Stomach (tissue), 9 donors: ENCODE results near the gene CSGALNACT2. TPM values are rescaled to one million over a fixed set of nuclear protein-coding genes. Genes with fewer than 3 reads are reported as not detected.

Experiments
- DNase-seq, 2 donors: peaks; one replicate each; pipeline versions ENCODE4 v3.0.0 to v3.0.0-alpha.2; 2013 to 2019
- H3K27ac ChIP-seq, 5 donors: fragments of 200-600 bp in 4 of 5; sonication (generic) in 4 of 5; one replicate each; pipeline ENCODE4 v1.5.1; 2013 to 2019; ENCODE audit warnings: mild to moderate bottlenecking in 1 of 5, moderate library complexity in 1 of 5
- H3K27me3 ChIP-seq, 3 donors: fragments of 200-600 bp; sonication (generic); one replicate each; pipeline ENCODE4 v1.5.1; 2017 to 2019; ENCODE audit warnings: mixed run types in 1 of 3
- H3K36me3 ChIP-seq, 4 donors: fragments of 200-600 bp; sonication (generic); 1 replicate in 3 of 4; 2 replicates in 1 of 4; pipeline ENCODE4 v1.5.1; 2016 to 2019
- H3K4me1 ChIP-seq, 4 donors: fragments of 200-600 bp; sonication (generic); one replicate each; pipeline ENCODE4 v1.5.1; 2016 to 2019
- H3K4me3 ChIP-seq, 4 donors: fragments of 200-600 bp; sonication (generic) in 3 of 4; one replicate each; pipeline ENCODE4 v1.5.1; 2016 to 2019; ENCODE audit warnings: mild to moderate bottlenecking in 1 of 4
- H3K9me3 ChIP-seq, 4 donors: fragments of 200-600 bp; sonication (generic); one replicate each; pipeline ENCODE4 v1.5.1; 2016 to 2019
- CTCF ChIP-seq, 7 experiments: fragments of 450-650 bp in 4 of 7; fragments of 200-600 bp in 3 of 7; sonication (generic) in 3 of 7; IDR thresholded peaks; one replicate each; pipeline ENCODE4 v1.5.1; 2016 to 2019; ENCODE audit warnings: antibody characterized with exemption in 7 of 7, control low read depth in 2 of 7, mild to moderate bottlenecking in 1 of 7
- EP300 ChIP-seq: sonication (generic); formaldehyde crosslinking; IDR thresholded peaks from one replicate; pipeline ENCODE4 v1.6.1; 2017; ENCODE audit warnings: antibody characterized with exemption
- POLR2A ChIP-seq, 4 donors: fragments of 450-650 bp; IDR thresholded peaks; one replicate each; pipeline ENCODE4 v1.6.1; 2016; ENCODE audit warnings: antibody characterized with exemption in 4 of 4, control low read depth in 2 of 4, mild to moderate bottlenecking in 1 of 4, moderate library complexity in 1 of 4
- POLR2AphosphoS5 ChIP-seq, 3 donors: sonication (generic); formaldehyde crosslinking; IDR thresholded peaks; one replicate each; pipeline ENCODE4 v1.6.1; 2016; ENCODE audit warnings: antibody characterized with exemption in 3 of 3
- WGBS, 5 donors: extraction: QIAGEN DNeasy Blood & Tissue Kit in 3 of 5; methylation state at CpG; one replicate each; pipeline versions ENCODE4 v1.1.5 to v1.1.7; 2013 to 2018; 5-methylcytosine and 5-hydroxymethylcytosine counted together
- intact Hi-C: fragments of 100-400 bp; cut with DNase I; formaldehyde crosslinking; loops from one replicate; pipeline ENCODE4 v1.15.1; 2023; ENCODE audit warnings: low total_unique reads
- polyA plus RNA-seq, 3 donors: library from polyadenylated mRNA; stranded (reverse); fragments of 200-250 nt; gene quantifications; one replicate each; pipeline ENCODE4 v1.2.3, GENCODE V29; 2013
- total RNA-seq, 5 donors: library from RNA; depleted of rRNA; stranded (reverse); fragments of >200 nt; gene quantifications; one replicate each; pipeline versions ENCODE4 v1.1.0 to v1.2.3, GENCODE V29; 2014 to 2016
- donor health status: healthy with polysubstance abuse.
- donor health status: Bipolar disorder and iron deficiency.
- donor health status: healthy.

Gene CSGALNACT2
- total and polyA plus RNA-seq, 8 donors = 2.0 to 30.1 (median 7.8) TPM

GRCh38 chr10:43100366-43100765 lies 37.9 kb upstream of the CSGALNACT2 start:
- WGBS, 5 donors = 79 to 91% (median 85%) methylated on average over 15 to 17 of the region's 17 CpGs

DNA sequence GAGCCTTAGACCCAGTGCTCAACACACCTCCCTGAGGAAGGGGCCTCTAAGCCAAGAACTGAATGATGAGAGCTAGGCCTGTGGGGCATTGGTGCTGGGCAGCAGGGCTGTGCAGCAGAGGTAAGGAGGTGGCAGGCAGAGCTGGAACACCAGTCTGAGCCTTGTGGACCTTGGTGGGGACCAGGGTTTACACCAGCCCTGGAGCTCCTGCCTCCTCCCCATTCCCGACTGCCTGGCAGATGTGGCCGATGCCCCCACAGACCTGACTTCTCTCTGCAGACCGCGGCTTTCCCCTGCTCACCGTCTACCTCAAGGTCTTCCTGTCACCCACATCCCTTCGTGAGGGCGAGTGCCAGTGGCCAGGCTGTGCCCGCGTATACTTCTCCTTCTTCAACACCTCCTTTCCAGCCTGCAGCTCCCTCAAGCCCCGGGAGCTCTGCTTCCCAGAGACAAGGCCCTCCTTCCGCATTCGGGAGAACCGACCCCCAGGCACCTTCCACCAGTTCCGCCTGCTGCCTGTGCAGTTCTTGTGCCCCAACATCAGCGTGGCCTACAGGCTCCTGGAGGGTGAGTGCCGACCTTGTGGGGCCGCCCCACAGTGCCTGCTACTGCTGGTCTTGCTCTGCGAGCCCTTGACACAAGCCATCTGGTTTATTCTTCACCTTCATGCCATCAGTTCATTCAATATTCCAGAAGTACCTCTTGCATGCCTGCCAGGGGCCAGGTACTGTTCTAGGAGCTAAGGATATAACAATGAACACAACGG lies 36.0 kb upstream of the CSGALNACT2 start:
- H3K27me3 ChIP-seq = peaks cover 0 to 53% (median 10%) of the 10 kb centered on the region in 3 donors

More at GRCh38 chr10:43100366-43100765, 37.9 kb upstream of the CSGALNACT2 start:
- DNase-seq = no peak
- H3K36me3 ChIP-seq = no peaks in the 10 kb centered on the region
- peaks cover 0 to 60% (median 10%) of the 10 kb centered on the region in 3 donors for H3K27me3 ChIP-seq
- no peak overlapping the region for H3K4me3 ChIP-seq
- H3K27ac ChIP-seq = no peak overlapping the region
- no peak for TF ChIP-seq POLR2AphosphoS5 (IDR thresholded peaks at IDR 0.05)
- TF ChIP-seq CTCF (IDR thresholded peaks at IDR 0.05) = no peak
- no peak for TF ChIP-seq POLR2A (IDR thresholded peaks at IDR 0.05)
- TF ChIP-seq EP300 = no peak
- peaks cover 6 to 11% (median 11%) of the 10 kb centered on the region in 4 donors for H3K4me1 ChIP-seq
- H3K9me3 ChIP-seq = no peaks in the 10 kb centered on the region
- intact Hi-C loops = loop anchor here (5.0 kb wide), 1 partner anchor 233 kb away; no protein-coding TSS in a partner anchor

GRCh38 chr10:43105102-43105955 lies 32.9 kb upstream of the CSGALNACT2 start:
- intact Hi-C loops = loop anchor here (5.0 kb wide), 1 partner anchor 353 kb away; no protein-coding TSS in a partner anchor
- H3K27me3 ChIP-seq = peaks cover 0 to 48% (median 10%) of the 10 kb centered on the region in 3 donors
- H3K27ac ChIP-seq = peak overlapping the region in 1 of 5 donors; percentile 31
- H3K4me1 ChIP-seq = peaks cover 6 to 20% (median 18%) of the 10 kb centered on the region in 4 donors
- no peaks in the 10 kb centered on the region for H3K36me3 ChIP-seq
- TF ChIP-seq POLR2AphosphoS5 (IDR thresholded peaks at IDR 0.05) (peak in 1 of 3 donors; percentile 46), POLR2A (IDR thresholded peaks at IDR 0.05) (no peak), CTCF (IDR thresholded peaks at IDR 0.05) (peak in 6 of 7 experiments; percentile 17 to 99 (median 98))
- WGBS, 5 donors = 2 to 4% (median 3%) methylated on average over 48 to 71 of the region's 71 CpGs
- peak; percentile 75 to 92 for DNase-seq
- no peaks in the 10 kb centered on the region for H3K9me3 ChIP-seq
- peak overlapping the region; percentile 50 to 73 (median 60) for H3K4me3 ChIP-seq

More for the DNA sequence above, 36.0 kb upstream of the CSGALNACT2 start:
- H3K27ac ChIP-seq = no peak overlapping the region
- peaks cover 6 to 18% (median 16%) of the 10 kb centered on the region in 4 donors for H3K4me1 ChIP-seq
- intact Hi-C loops = loop anchor here (5.0 kb wide), 1 partner anchor 235 kb away; no protein-coding TSS in a partner anchor
- no peak for TF ChIP-seq EP300
- TF ChIP-seq POLR2AphosphoS5 (IDR thresholded peaks at IDR 0.05) = no peak
- no peak for TF ChIP-seq CTCF (IDR thresholded peaks at IDR 0.05)
- TF ChIP-seq POLR2A (IDR thresholded peaks at IDR 0.05) = no peak
- DNase-seq = no peak
- no peaks in the 10 kb centered on the region for H3K9me3 ChIP-seq
- no peaks in the 10 kb centered on the region for H3K36me3 ChIP-seq
- H3K4me3 ChIP-seq = no peak overlapping the region
- WGBS, 5 donors = 75 to 86% (median 82%) methylated on average over 18 to 19 of the region's 19 CpGs

- intact Hi-C loops = loop anchor here (5.0 kb wide), 1 partner anchor 354 kb away; no protein-coding TSS in a partner anchor
- no peak for DNase-seq
These were observed 32.4 kb upstream of the CSGALNACT2 start for GRCh38 chr10:43105956-43106229.

More at GRCh38 chr10:43105956-43106229, 32.4 kb upstream of the CSGALNACT2 start:
- peaks cover 6 to 25% (median 20%) of the 10 kb centered on the region in 4 donors for H3K4me1 ChIP-seq
- TF ChIP-seq POLR2AphosphoS5 (IDR thresholded peaks at IDR 0.05) = no peak
- no peak for TF ChIP-seq POLR2A (IDR thresholded peaks at IDR 0.05)
- TF ChIP-seq EP300 = no peak
- no peak for TF ChIP-seq CTCF (IDR thresholded peaks at IDR 0.05)
- peaks cover 0 to 43% (median 10%) of the 10 kb centered on the region in 3 donors for H3K27me3 ChIP-seq
- H3K36me3 ChIP-seq = no peaks in the 10 kb centered on the region
- H3K4me3 ChIP-seq = no peak overlapping the region
- WGBS, 5 donors = 20 to 52% (median 45%) methylated on average over 4 to 7 of the region's 7 CpGs
- no peaks in the 10 kb centered on the region for H3K9me3 ChIP-seq
- no peak overlapping the region for H3K27ac ChIP-seq
